Ovary (tissue), 3 donors: ENCODE measurements around the gene COLQ.

Experiments
- CTCF ChIP-seq, 3 donors: fragments of 450-650 bp in 2 of 3; fragments of 200-600 bp in 1 of 3; IDR thresholded peaks; one replicate each; pipeline versions ENCODE4 v1.5.1 to v1.8.0; 2016 to 2022; ENCODE audit warnings: antibody characterized with exemption in 3 of 3, mild to moderate bottlenecking in 1 of 3
- EP300 ChIP-seq: sonication (generic); formaldehyde crosslinking; IDR thresholded peaks from one replicate; pipeline ENCODE4 v1.6.1; 2017; ENCODE audit warnings: antibody characterized with exemption
- POLR2A ChIP-seq: fragments of 450-650 bp; IDR thresholded peaks from one replicate; pipeline ENCODE4 v1.6.1; 2017; ENCODE audit warnings: antibody characterized with exemption, mild to moderate bottlenecking, moderate library complexity
- donor health status: DM: no; HTN: no; CAD: no.

- TF ChIP-seq CTCF (IDR thresholded peaks at IDR 0.05) (no peak), EP300 (no peak), POLR2A (no peak)
These were observed 28.6 kb downstream of the COLQ start for GRCh38 chr3:15492847-15493360.
